Esophagus muscularis mucosa (tissue), 4 donors: Measurements from ENCODE around the gene ASXL3. TPM values are rescaled to one million over a fixed set of nuclear protein-coding genes. Genes with fewer than 3 reads are reported as not detected.

ENCODE experiments used
- DNase-seq: peaks from one replicate; pipeline ENCODE4 v3.0.0-alpha.2; 2017; ENCODE audit errors: extremely low spot score
- H3K27ac ChIP-seq, 4 donors: fragments of 200-600 bp; sonication (generic); replicated peaks in 1 of 4; 1 replicate in 3 of 4; 2 replicates in 1 of 4; pipeline ENCODE4 v1.5.1; 2016 to 2019; ENCODE audit warnings: mild to moderate bottlenecking in 1 of 4
- H3K27me3 ChIP-seq, 4 donors: fragments of 200-600 bp; sonication (generic); one replicate each; pipeline versions ENCODE4 v1.5.1 to v1.6.0; 2016 to 2019
- H3K36me3 ChIP-seq, 4 donors: fragments of 200-600 bp; sonication (generic); one replicate each; pipeline ENCODE4 v1.5.1; 2016 to 2019
- H3K4me1 ChIP-seq, 4 donors: fragments of 200-600 bp; sonication (generic); one replicate each; pipeline ENCODE4 v1.5.1; 2016 to 2019
- H3K4me3 ChIP-seq, 4 donors: fragments of 200-600 bp; sonication (generic); 1 replicate in 2 of 4; 2 replicates in 2 of 4; pipeline ENCODE4 v1.5.1; 2016 to 2019; ENCODE audit warnings: mild to moderate bottlenecking in 4 of 4, moderate library complexity in 1 of 4
- H3K9me3 ChIP-seq, 4 donors: fragments of 200-600 bp; sonication (generic); 1 replicate in 3 of 4; 2 replicates in 1 of 4; pipeline ENCODE4 v1.5.1; 2016 to 2019
- EP300 ChIP-seq: sonication (generic); formaldehyde crosslinking; IDR thresholded peaks from one replicate; pipeline ENCODE4 v1.6.1; 2017; ENCODE audit warnings: antibody characterized with exemption
- POLR2A ChIP-seq: fragments of 450-650 bp; IDR thresholded peaks from one replicate; pipeline ENCODE4 v1.6.1; 2017; ENCODE audit warnings: antibody characterized with exemption, moderate library complexity, mild to moderate bottlenecking, low read depth
- POLR2AphosphoS5 ChIP-seq, 2 donors: sonication (generic); formaldehyde crosslinking; IDR thresholded peaks; one replicate each; pipeline ENCODE4 v1.6.1; 2017; ENCODE audit warnings: antibody characterized with exemption in 2 of 2
- WGBS: methylation state at CpG from one replicate; pipeline ENCODE4 v1.1.5; 2018; 5-methylcytosine and 5-hydroxymethylcytosine counted together
- intact Hi-C: fragments of 100-400 bp; cut with DNase I; formaldehyde crosslinking; loops from one replicate; pipeline ENCODE4 v1.15.1; 2023
- total RNA-seq, 4 donors: library from RNA; depleted of rRNA; stranded (reverse); fragments of >200 nt; gene quantifications; one replicate each; pipeline versions ENCODE4 v1.1.0 to v1.2.1, GENCODE V29; 2016
- TF ChIP-seq, protein P1 (sequence below), 3 experiments: fragments of 200-600 bp in 2 of 3; fragments of 450-650 bp in 1 of 3; sonication (generic) in 2 of 3; IDR thresholded peaks; one replicate each; pipeline ENCODE4 v1.5.1; 2017 to 2019; ENCODE audit warnings: antibody characterized with exemption in 3 of 3, mild to moderate bottlenecking in 2 of 3, moderate library complexity in 1 of 3

The ASXL3 gene
- total RNA-seq, 4 donors from 2014 or later: 0.66 to 2.1 (median 1.1) TPM

DNA sequence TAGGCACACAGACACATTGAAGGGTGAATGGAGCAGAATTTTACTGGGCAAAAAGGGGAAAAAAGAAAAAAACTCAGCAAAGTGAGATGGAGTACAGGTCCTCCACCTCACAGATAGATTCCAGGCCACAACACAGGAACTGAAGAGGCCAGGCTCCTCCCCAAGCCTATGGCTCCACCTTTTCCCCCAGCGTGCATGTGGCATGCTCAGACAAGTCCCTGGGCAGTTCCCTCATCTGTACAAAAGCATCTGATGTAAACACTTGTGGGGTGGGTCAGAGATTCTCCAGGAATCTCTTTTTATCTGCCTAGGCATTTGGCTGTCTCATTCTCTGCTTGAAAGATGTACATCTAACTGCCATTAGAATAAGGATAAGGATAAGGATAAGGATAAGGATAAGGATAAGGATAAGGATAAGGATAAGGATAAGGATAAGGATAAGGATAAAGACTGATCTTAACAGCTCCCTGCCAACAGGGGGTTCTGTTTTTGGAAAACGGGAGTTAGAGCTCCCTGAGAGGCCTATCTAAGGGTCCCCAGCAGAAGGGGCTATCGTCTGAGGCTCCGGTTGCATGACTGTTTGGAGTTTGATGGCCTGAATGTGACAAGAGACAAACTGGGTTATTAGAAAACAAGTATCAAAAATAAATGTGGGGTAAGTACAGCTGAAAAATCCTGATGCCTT lies 17.2 kb upstream of the ASXL3 start:
- no peak for DNase-seq
- no peak overlapping the region for H3K27ac ChIP-seq
- H3K4me3 ChIP-seq: no peak overlapping the region
- intact Hi-C loops: no loop called here
- H3K4me1 ChIP-seq: no peaks in the 10 kb centered on the region
- no peaks in the 10 kb centered on the region for H3K36me3 ChIP-seq
- no peaks in the 10 kb centered on the region for H3K27me3 ChIP-seq
- H3K9me3 ChIP-seq: no peaks in the 10 kb centered on the region
- 83% methylated on average over 4 of the region's 4 CpGs for WGBS
- TF ChIP-seq EP300 (no peak), POLR2AphosphoS5 (IDR thresholded peaks at IDR 0.05) (no peak), POLR2A (no peak)
- TF ChIP-seq, protein P1, sequence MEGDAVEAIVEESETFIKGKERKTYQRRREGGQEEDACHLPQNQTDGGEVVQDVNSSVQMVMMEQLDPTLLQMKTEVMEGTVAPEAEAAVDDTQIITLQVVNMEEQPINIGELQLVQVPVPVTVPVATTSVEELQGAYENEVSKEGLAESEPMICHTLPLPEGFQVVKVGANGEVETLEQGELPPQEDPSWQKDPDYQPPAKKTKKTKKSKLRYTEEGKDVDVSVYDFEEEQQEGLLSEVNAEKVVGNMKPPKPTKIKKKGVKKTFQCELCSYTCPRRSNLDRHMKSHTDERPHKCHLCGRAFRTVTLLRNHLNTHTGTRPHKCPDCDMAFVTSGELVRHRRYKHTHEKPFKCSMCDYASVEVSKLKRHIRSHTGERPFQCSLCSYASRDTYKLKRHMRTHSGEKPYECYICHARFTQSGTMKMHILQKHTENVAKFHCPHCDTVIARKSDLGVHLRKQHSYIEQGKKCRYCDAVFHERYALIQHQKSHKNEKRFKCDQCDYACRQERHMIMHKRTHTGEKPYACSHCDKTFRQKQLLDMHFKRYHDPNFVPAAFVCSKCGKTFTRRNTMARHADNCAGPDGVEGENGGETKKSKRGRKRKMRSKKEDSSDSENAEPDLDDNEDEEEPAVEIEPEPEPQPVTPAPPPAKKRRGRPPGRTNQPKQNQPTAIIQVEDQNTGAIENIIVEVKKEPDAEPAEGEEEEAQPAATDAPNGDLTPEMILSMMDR (IDR thresholded peaks at IDR 0.05): no peak

DNA sequence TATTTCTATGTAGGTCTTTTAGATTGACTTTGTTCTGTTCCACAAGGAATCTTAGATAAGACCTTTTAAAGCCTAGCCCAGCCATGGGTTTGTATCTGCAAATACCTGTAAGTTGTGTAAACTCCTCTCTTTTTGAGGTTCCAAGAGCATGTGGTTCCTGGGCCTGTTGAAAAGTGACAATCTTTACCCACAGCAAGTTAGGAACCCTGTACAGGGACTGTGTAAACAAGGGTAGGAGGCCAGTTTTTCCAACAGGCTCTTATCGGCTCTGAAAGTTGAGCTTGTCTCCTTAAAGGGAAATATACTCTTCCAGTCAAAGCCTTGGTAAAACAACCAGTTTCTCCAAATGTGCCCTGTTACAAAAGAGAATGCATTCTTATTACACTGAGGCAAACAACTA lies 15.3 kb upstream of the ASXL3 start:
- 73% methylated on average over 1 of the region's 1 CpG for whole genome bisulfite sequencing
- H3K27me3 ChIP-seq: no peaks in the 10 kb centered on the region
- peaks cover 0 to 7% (median 0%) of the 10 kb centered on the region in 4 donors for H3K9me3 ChIP-seq
- no peak overlapping the region for H3K27ac ChIP-seq
- no peaks in the 10 kb centered on the region for H3K4me1 ChIP-seq
- intact Hi-C loops: no loop called here
- no peak overlapping the region for H3K4me3 ChIP-seq
- TF ChIP-seq EP300 (no peak), POLR2A (no peak), POLR2AphosphoS5 (IDR thresholded peaks at IDR 0.05) (no peak)
- TF ChIP-seq, protein P1 (IDR thresholded peaks at IDR 0.05): no peak
- H3K36me3 ChIP-seq: no peaks in the 10 kb centered on the region
- no peak for DNase-seq

DNA sequence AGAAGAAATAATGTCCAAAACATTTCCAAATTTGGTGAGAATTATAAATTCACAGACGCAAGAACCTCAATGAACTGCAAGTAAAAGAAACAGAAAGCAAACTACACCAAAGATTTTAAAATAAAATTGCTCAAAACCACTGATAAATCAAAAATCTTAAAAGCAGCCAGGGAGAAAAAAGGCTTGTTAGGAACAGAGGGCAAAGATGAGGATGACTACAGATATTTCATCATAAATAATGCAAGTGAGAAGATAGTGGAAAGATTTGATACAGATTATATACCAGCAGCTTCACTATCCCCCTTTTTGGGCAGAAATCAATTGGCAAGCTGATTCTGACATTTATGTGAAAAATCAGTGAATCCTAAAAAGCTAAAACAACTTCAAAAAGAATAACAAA lies 10.3 kb upstream of the ASXL3 start:
- H3K27ac ChIP-seq: no peak overlapping the region
- H3K4me1 ChIP-seq: no peaks in the 10 kb centered on the region
- DNase-seq: no peak
- intact Hi-C loops: no loop called here
- no peaks in the 10 kb centered on the region for H3K36me3 ChIP-seq
- 100% methylated on average over 1 of the region's 1 CpG for WGBS
- no peaks in the 10 kb centered on the region for H3K27me3 ChIP-seq
- TF ChIP-seq POLR2AphosphoS5 (IDR thresholded peaks at IDR 0.05) (no peak), POLR2A (no peak), EP300 (no peak)
- TF ChIP-seq, protein P1 (IDR thresholded peaks at IDR 0.05): no peak
- peaks cover 0 to 7% (median 0%) of the 10 kb centered on the region in 4 donors for H3K9me3 ChIP-seq
- no peak overlapping the region for H3K4me3 ChIP-seq

DNA sequence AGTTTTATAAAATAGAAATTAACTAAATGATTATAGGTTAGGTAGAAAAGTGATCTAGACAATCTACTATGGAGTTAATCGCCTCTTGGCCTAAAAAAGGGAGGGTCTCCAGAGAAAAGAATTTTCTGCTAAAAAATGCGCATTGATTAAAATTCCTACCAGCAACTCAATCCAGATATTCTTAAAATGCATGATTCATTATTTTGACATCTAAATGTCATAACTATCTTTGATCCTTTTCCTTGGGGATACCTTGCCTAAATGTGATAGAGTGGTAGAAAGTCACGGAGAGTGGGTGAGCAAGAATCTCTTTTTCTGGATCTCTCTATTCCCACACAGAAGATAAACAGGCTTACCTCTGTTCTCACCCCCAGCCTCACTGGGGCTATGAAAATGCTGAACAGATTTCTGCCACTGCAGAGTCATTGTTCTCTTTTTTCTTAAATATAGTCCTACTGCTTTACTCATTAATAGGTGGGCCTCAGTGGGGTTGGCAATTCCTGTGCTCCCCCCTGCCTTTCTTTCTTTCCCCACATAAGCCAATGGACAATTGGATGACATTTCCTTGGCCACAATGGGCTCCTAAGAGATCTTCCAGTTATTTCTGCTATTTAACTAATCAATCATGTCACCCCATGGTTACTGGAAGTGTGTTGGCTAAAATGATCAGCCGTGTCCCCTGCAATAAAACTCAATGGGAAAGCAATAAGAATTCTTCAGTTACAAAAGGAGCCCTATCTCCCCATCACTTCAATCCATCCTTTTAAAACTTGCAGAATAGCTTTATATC lies 5.8 kb upstream of the ASXL3 start:
- 90% methylated on average over 4 of the region's 4 CpGs for WGBS
- Histone ChIP-seq H3K27me3 (peaks cover 0 to 17% (median 0%) of the 10 kb centered on the region in 4 donors), H3K4me3 (no peak overlapping the region), H3K27ac (no peak overlapping the region), H3K9me3 (peaks cover 0 to under 1% (median 0%) of the 10 kb centered on the region in 4 donors), H3K4me1 (peaks cover 0 to 7% (median 2%) of the 10 kb centered on the region in 4 donors), H3K36me3 (no peaks in the 10 kb centered on the region)
- no peak for TF ChIP-seq POLR2A
- TF ChIP-seq, protein P1 (IDR thresholded peaks at IDR 0.05): no peak
- no peak for TF ChIP-seq EP300
- TF ChIP-seq POLR2AphosphoS5 (IDR thresholded peaks at IDR 0.05): no peak
- intact Hi-C loops: no loop called here
- no peak for DNase-seq
